Keratinocyte (primary cell): ENCODE results near the gene THRB. TPM values are rescaled to one million over a fixed set of nuclear protein-coding genes. Genes with fewer than 3 reads are reported as not detected.

Experiments used
- DNase-seq: peaks from one replicate; pipeline ENCODE4 v3.0.0-alpha.2; 2011; ENCODE audit warnings: low read depth, missing footprints, low spot score
- FAIRE-seq: peaks from 2 replicates; lab custom pipeline; 2011; peaks lifted over from hg19 to GRCh38; lab: Jason Lieb, UNC
- H2AFZ ChIP-seq: 2 replicates; pipeline ENCODE4 v1.6.0; 2012; ENCODE audit warnings: low read length, control low read depth, inconsistent platforms; ENCODE audit not compliant: control insufficient read depth
- H3K27ac ChIP-seq: 2 replicates; pipeline ENCODE4 v1.5.1; 2011; ENCODE audit warnings: low read length; ENCODE audit not compliant: control insufficient read depth, insufficient read depth
- H3K27me3 ChIP-seq: 3 replicates; pipeline ENCODE4 v1.6.0; 2011; ENCODE audit warnings: low read length; ENCODE audit not compliant: control insufficient read depth, insufficient read depth; ENCODE audit errors: extremely low read depth
- H3K36me3 ChIP-seq, 2 experiments: 2 replicates in 1 of 2; 3 replicates in 1 of 2; pipeline ENCODE4 v1.5.1; 2011; ENCODE audit warnings: low read length in 2 of 2, mild to moderate bottlenecking in 1 of 2; ENCODE audit not compliant: control insufficient read depth in 2 of 2, insufficient read depth in 2 of 2; ENCODE audit errors: extremely low read depth in 1 of 2
- H3K4me1 ChIP-seq: 3 replicates; pipeline ENCODE4 v1.5.1; 2011; ENCODE audit warnings: low read length; ENCODE audit not compliant: control insufficient read depth, insufficient read depth; ENCODE audit errors: extremely low read depth
- H3K4me2 ChIP-seq: 3 replicates; pipeline ENCODE4 v1.6.0; 2011; ENCODE audit warnings: low read depth, low read length; ENCODE audit not compliant: control insufficient read depth, insufficient read depth; ENCODE audit errors: extremely low read depth
- H3K4me3 ChIP-seq, 3 experiments: fragments of 200-600 bp in 1 of 3; sonication (generic) in 1 of 3; 2 replicates in 2 of 3; 3 replicates in 1 of 3; pipeline ENCODE4 v1.5.1; 2011 to 2016; ENCODE audit warnings: low read length in 3 of 3, mild to moderate bottlenecking in 3 of 3, control low read depth in 2 of 3, inconsistent platforms in 1 of 3, low read depth in 1 of 3, mixed read lengths in 1 of 3, mixed run types in 1 of 3, moderate library complexity in 1 of 3; ENCODE audit not compliant: control insufficient read depth in 2 of 3, insufficient read depth in 2 of 3; ENCODE audit errors: extremely low read depth in 1 of 3
- H3K79me2 ChIP-seq: 2 replicates; pipeline ENCODE4 v1.6.0; 2012; ENCODE audit warnings: low read length; ENCODE audit not compliant: control insufficient read depth, insufficient read depth
- H3K9ac ChIP-seq: 3 replicates; pipeline ENCODE4 v1.6.0; 2011; ENCODE audit warnings: low read length; ENCODE audit not compliant: control insufficient read depth, insufficient read depth; ENCODE audit errors: extremely low read depth
- H3K9me1 ChIP-seq: 3 replicates; pipeline ENCODE4 v1.6.0; 2011; ENCODE audit warnings: low read length; ENCODE audit not compliant: control insufficient read depth, insufficient read depth; ENCODE audit errors: extremely low read depth
- H3K9me3 ChIP-seq: 2 replicates; pipeline ENCODE4 v1.5.1; 2012; ENCODE audit warnings: low read depth, low read length; ENCODE audit not compliant: control insufficient read depth
- H4K20me1 ChIP-seq: 3 replicates; pipeline ENCODE4 v1.6.0; 2011; ENCODE audit warnings: low read length; ENCODE audit not compliant: control insufficient read depth, insufficient read depth; ENCODE audit errors: extremely low read depth
- CTCF ChIP-seq, 3 experiments: IDR thresholded peaks in 1 of 3; conservative IDR thresholded peaks in 1 of 3; optimal IDR thresholded peaks in 1 of 3; 2 replicates in 2 of 3; 3 replicates in 1 of 3; pipeline versions ENCODE3 to v1.5.1; 2011; ENCODE audit warnings: low read length in 3 of 3, mild to moderate bottlenecking in 3 of 3, moderate library complexity in 2 of 3, control low read depth in 1 of 3, inconsistent platforms in 1 of 3; ENCODE audit not compliant: insufficient read depth in 2 of 3; ENCODE audit errors: extremely low read depth in 1 of 3
- EZH2 ChIP-seq: IDR thresholded peaks from one replicate; pipeline ENCODE4 v1.6.1; 2012; ENCODE audit warnings: inconsistent platforms, mild to moderate bottlenecking, low read length, moderate library complexity
- dilution Hi-C: fragments of 300-500 bp; cut with MboI; formaldehyde crosslinking; loops from one replicate; pipeline ENCODE4 v1.7.0; 2020; ENCODE audit warnings: low sequenced_read_pairs; ENCODE audit not compliant: extremely low pct_ligation_motif_present
- polyA plus RNA-seq, 5 experiments: library from polyadenylated mRNA; depleted of rRNA in 3 of 5; stranded (reverse) in 3 of 5; stranded (forward) in 1 of 5; unstranded in 1 of 5; fragments of >200 nt; gene quantifications; 1 replicate in 1 of 5; 2 replicates in 3 of 5; 3 replicates in 1 of 5; pipeline versions ENCODE4 v1.2.1 to v1.2.3, GENCODE V29; 2011 to 2012; ENCODE audit warnings: missing spikeins in 2 of 5, low read depth in 1 of 5, low replicate concordance in 1 of 5

The THRB gene
- polyA plus RNA-seq, 1 donor (not counting 4 experiments of a cell fraction or from before 2014, with no cell fraction given), result 2.6 TPM

GRCh38 chr3:24373198-24373959 lies 121.3 kb downstream of the THRB start:
- Histone ChIP-seq H3K36me3 (no peaks in the 10 kb centered on the region), H3K4me2 (no peak overlapping the region), H3K9me1 (no peaks in the 10 kb centered on the region), H3K27ac (no peak overlapping the region), H3K27me3 (no peaks in the 10 kb centered on the region), H3K9me3 (no peaks in the 10 kb centered on the region), H3K79me2 (no peaks in the 10 kb centered on the region), H4K20me1 (no peaks in the 10 kb centered on the region), H3K4me3 (no peak overlapping the region), H2AFZ (no peak overlapping the region), H3K4me1 (no peaks in the 10 kb centered on the region), H3K9ac (no peak overlapping the region)
- dilution Hi-C loops, result no loop called here
- TF ChIP-seq CTCF (optimal IDR thresholded peaks at IDR 0.05 in 1 of 3, IDR thresholded peaks at IDR 0.05 in 1 of 3, conservative IDR thresholded peaks at IDR 0.05 in 1 of 3; ENCODE audit: extremely low read depth in 1 of 3, insufficient read depth in 2 of 3, low read length in 3 of 3) (no peak), EZH2 (no peak)
- no peak for FAIRE-seq
- DNase-seq, result no peak

GRCh38 chr3:24372559-24373197 lies 122.0 kb downstream of the THRB start:
- no peaks in the 10 kb centered on the region for H4K20me1 ChIP-seq
- no peaks in the 10 kb centered on the region for H3K36me3 ChIP-seq
- H3K27me3 ChIP-seq, result no peaks in the 10 kb centered on the region
- TF ChIP-seq EZH2, result no peak
- H3K27ac ChIP-seq, result no peak overlapping the region
- dilution Hi-C loops, result no loop called here
- H3K4me1 ChIP-seq, result no peaks in the 10 kb centered on the region
- DNase-seq (no peak), FAIRE-seq (no peak)
- no peaks in the 10 kb centered on the region for H3K79me2 ChIP-seq
- H3K4me2 ChIP-seq, result no peak overlapping the region
- H3K9me1 ChIP-seq, result no peaks in the 10 kb centered on the region
- H3K9ac ChIP-seq, result no peak overlapping the region
- no peak overlapping the region for H3K4me3 ChIP-seq
- no peak overlapping the region for H2AFZ ChIP-seq
- H3K9me3 ChIP-seq, result no peaks in the 10 kb centered on the region
